ENCODE data around the gene LRRC8C. TPM values are rescaled to one million over a fixed set of nuclear protein-coding genes. Genes with fewer than 3 reads are reported as not detected.

Gene LRRC8C
- total RNA-seq, 1 experiment from 2014 or later: 4.4 TPM

GRCh38 chr1:89608319-89608983 is 24.5 kb upstream of the LRRC8C start:
- TF ChIP-seq CTCF (IDR thresholded peaks at IDR 0.05; ENCODE audit: unreplicated experiment): no peak
- Mint-ChIP-seq H3K4me3 (ENCODE audit: unreplicated experiment) (no peak overlapping the region), H3K27ac (ENCODE audit: low read depth, unreplicated experiment) (no peak overlapping the region), H3K9me3 (ENCODE audit: unreplicated experiment) (no peaks in the 10 kb centered on the region), H3K36me3 (ENCODE audit: insufficient read depth, unreplicated experiment) (no peaks in the 10 kb centered on the region), H3K27me3 (ENCODE audit: insufficient read depth, unreplicated experiment) (no peaks in the 10 kb centered on the region), H3K4me1 (ENCODE audit: insufficient read depth, unreplicated experiment) (peaks cover 34% of the 10 kb centered on the region)
- no peak for DNase-seq (ENCODE audit: unreplicated experiment)
- ChIA-PET POLR2A (interaction anchor here (1.3 kb wide), 1 partner anchor 9 kb away, joined by 7 read pairs; no protein-coding TSS in a partner anchor), CTCF (interaction anchor here (0.6 to 2.4 kb wide), 9 partner anchors 9 to 1556 kb away, joined by 3 to 11 read pairs (median 3); no protein-coding TSS in a partner anchor)
- BruUV-seq (replicated peaks): no TSS peak
- intact Hi-C loops (cut with micrococcal nuclease): no loop called here

DNA sequence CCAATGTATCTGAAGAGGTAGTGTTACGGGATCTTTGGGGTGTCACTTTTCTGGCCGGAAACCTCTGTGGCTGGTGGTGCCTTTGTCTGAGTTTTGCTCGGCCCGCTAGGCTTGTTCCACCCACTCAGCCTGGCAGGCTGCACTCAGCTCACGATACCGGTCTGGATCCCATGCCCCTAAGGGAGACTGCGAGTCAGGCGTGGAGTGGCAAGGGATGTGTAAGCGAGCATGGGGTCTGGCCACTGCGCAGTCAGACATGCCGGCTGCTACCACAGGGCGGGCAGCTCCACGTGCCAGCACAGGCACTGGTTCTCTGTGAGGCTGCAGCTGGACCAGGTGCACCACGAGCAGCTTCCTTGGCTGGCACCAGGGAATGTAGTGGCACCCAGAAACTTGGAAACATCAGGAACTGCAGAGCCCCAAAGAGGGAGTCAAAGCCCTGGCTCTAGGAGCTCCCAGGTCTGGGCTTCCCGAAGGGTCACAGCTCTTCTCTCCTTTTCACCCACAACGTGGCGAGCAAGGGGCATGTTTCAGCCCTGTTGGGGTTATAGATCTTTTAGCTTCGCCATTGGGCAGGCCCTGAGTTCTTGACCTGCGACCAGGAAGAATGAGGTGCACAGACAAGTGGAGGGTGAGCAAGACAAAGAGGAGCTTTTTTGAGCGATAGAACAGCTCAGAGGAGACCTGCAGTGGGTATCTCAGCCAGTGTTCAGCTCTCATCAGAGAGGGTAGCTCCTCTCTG is 23.8 kb upstream of the LRRC8C start:
- no TSS peak for BruUV-seq (replicated peaks)
- peaks cover 27% of the 10 kb centered on the region for H3K4me1 Mint-ChIP-seq (ENCODE audit: insufficient read depth, unreplicated experiment)
- H3K36me3 Mint-ChIP-seq (ENCODE audit: insufficient read depth, unreplicated experiment): peaks cover 1% of the 10 kb centered on the region
- no peak overlapping the region for H3K27ac Mint-ChIP-seq (ENCODE audit: low read depth, unreplicated experiment)
- TF ChIP-seq CTCF (IDR thresholded peaks at IDR 0.05; ENCODE audit: unreplicated experiment): no peak
- no peak overlapping the region for H3K4me3 Mint-ChIP-seq (ENCODE audit: unreplicated experiment)
- no peaks in the 10 kb centered on the region for H3K27me3 Mint-ChIP-seq (ENCODE audit: insufficient read depth, unreplicated experiment)
- DNase-seq (ENCODE audit: unreplicated experiment): no peak
- H3K9me3 Mint-ChIP-seq (ENCODE audit: unreplicated experiment): no peaks in the 10 kb centered on the region
- CTCF ChIA-PET: interaction anchor here (0.6 to 2.4 kb wide), 9 partner anchors 10 to 1556 kb away, joined by 3 to 11 read pairs (median 3); no protein-coding TSS in a partner anchor
- POLR2A ChIA-PET: interaction anchor here (1.3 kb wide), 1 partner anchor 8 kb away, joined by 7 read pairs; no protein-coding TSS in a partner anchor
- intact Hi-C loops (cut with micrococcal nuclease): no loop called here

DNA sequence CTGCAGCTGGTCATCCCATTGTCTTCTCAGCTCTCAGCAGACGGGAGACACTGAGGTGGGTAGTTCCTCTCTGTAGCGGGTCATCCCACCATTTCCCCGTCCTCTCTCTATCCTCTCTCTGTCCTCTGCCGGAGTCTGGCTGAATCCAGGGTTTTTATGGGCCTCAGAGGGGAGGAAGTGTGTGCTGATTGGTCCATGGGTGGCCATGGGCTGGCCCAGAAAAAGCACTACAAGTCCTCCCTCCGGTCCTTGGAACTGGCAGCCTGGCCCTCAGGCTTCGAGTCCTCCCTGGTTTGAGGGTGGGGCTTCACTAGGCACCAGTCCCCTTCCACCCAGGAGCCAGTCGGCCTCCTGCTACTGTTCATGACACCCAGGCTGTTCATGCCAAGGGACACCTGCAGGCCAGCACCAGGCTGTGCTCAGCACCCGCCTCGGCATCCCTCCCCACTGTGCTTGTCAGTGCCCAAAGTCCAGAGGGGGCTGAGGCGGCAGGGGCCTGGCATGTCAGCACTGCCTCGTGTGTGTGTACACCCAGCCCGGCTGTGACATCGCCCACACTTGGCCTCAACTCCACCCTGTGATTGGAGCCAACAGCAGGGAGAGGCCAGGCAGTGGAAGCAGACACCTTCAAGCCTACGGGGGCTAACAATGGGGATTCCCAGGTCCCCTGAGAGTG is 23.0 kb upstream of the LRRC8C start:
- no peaks in the 10 kb centered on the region for H3K9me3 Mint-ChIP-seq (ENCODE audit: unreplicated experiment)
- H3K4me1 Mint-ChIP-seq (ENCODE audit: insufficient read depth, unreplicated experiment): peaks cover 19% of the 10 kb centered on the region
- H3K27me3 Mint-ChIP-seq (ENCODE audit: insufficient read depth, unreplicated experiment): no peaks in the 10 kb centered on the region
- no peak overlapping the region for H3K27ac Mint-ChIP-seq (ENCODE audit: low read depth, unreplicated experiment)
- intact Hi-C loops (cut with micrococcal nuclease): no loop called here
- POLR2A ChIA-PET: no interaction called here
- CTCF ChIA-PET: interaction anchor here (0.6 to 2.4 kb wide), 8 partner anchors 10 to 796 kb away, joined by 3 to 11 read pairs (median 3); no protein-coding TSS in a partner anchor
- peaks cover 6% of the 10 kb centered on the region for H3K36me3 Mint-ChIP-seq (ENCODE audit: insufficient read depth, unreplicated experiment)
- no TSS peak for BruUV-seq (replicated peaks)
- no peak for TF ChIP-seq CTCF (IDR thresholded peaks at IDR 0.05; ENCODE audit: unreplicated experiment)
- no peak for DNase-seq (ENCODE audit: unreplicated experiment)
- H3K4me3 Mint-ChIP-seq (ENCODE audit: unreplicated experiment): no peak overlapping the region

Data from MCF 10A (cell line).